HG03066 (cell line): ENCODE results near the gene MAOB.
"Not testable (repeated sequence)": the region's sequence is repeated elsewhere in the genome, so short reads cannot be mapped to it uniquely, and the experiment has no call there.

Experiments
- ATAC-seq: cut with Tn5 transposase; IDR thresholded peaks from one replicate; pipeline ENCODE4 v1.9.1; 2021; ENCODE audit warnings: low read depth; ENCODE audit not compliant: unreplicated experiment

Gene MAOB

GRCh38 chrX:43882294-43882681 lies at the start of gene MAOB:
MAOB (minus strand) TSS chrX:43882450; CDS start chrX:43882299, 151 bp downstream.
- no peak for ATAC-seq

- not testable (repeated sequence) for ATAC-seq
These were observed 39.8 kb upstream of the MAOB start for GRCh38 chrX:43922032-43922431.

DNA sequence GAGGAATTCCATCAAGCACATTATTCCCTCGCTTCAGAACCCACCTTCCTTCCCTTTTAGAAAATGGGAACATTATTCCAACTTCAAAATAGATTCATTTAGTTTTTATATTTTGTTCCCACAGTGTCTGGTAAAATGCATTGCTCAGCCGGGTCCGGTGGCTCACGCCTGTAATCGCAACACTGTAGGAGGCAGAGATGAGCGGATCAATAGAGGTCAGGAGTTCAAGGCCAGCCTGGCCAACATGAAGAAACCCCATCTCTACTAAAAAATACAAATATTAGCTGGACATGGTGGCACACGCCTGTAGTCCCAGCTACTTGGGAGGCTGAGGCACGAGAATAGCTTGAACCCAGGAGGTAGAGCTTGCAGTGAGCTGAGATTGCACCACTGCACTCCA lies 28.5 kb upstream of the MAOB start:
- ATAC-seq = not testable (repeated sequence)

GRCh38 chrX:43910012-43910411 lies 27.8 kb upstream of the MAOB start:
- no peak for ATAC-seq

- ATAC-seq = no peak
These were observed 26.9 kb upstream of the MAOB start for GRCh38 chrX:43909141-43909540.

DNA sequence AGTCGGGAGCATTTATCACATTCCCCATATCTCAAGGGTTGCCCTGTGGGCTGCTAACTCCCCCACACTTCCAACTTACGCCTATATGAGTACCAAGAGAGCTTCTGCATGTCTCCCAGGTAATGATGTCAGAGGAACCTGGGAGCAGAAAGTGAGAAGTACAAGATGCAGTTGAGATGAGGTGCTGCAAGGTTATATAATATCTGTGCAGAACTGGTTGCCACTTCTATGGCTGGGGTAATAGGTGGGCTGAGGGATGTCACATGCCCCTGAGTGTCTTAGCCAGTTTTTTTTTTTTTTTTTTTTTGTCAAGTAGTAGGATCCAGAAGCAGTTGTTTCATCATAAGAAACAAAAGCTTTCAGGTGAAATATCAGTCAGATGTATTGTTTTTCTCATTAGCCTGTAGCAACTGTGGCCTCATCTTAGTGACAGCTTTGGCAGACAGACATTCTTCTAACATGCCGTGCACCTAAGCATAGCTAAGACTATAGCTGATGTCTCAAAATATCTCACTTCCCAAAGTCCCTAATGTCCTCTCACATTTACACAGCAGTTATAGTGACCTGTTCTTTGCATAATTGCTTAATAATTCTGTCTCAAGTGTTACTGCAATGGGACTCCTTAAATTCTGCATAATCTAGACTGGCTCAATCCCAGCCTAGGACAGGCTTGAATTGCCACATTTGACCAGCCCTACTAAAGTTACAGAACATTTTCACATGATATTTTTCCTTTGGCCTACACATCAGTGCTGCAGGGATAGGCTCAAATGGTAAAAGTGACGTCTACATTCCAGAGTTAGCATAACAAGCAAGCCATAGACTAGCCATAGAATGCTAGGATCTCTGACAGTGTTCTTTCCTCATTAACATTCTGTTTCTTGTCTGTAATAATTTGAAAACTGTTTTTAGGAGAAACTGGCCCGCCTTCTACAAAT lies 17.9 kb upstream of the MAOB start:
- no peak for ATAC-seq

DNA sequence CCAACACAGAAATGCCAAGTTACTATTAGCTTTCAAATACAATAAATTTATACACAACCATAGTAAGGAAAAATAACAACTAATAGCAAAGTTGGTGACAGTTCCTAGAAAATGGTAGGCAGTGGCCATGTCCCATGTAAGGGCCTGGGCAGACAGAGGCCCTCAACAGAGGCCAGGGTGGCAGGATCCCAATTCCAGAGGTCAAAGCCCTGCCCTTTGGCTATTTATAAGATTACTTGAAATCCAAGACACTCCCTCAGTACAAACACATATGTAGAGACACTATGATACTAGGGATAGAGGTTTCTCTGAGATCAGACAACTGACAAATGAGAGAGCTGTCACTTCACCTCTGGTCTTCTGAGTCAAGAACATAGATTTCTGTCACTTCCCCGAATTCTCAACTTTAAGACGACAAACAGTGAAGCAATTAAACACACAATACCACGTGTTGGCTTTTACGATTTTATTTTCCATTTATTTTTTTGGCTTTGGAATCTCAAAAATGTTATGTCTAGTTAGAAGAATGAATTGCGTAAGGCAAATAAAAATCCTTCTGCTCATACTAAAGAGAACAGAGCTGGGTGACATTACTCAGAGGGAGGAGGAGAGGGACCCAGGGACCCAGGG lies 16.3 kb upstream of the MAOB start:
- ATAC-seq = no peak

- ATAC-seq = no peak
These were observed 15.0 kb upstream of the MAOB start for GRCh38 chrX:43897290-43897689.

- ATAC-seq = no peak
These were observed 10.2 kb upstream of the MAOB start for GRCh38 chrX:43892336-43892870.

DNA sequence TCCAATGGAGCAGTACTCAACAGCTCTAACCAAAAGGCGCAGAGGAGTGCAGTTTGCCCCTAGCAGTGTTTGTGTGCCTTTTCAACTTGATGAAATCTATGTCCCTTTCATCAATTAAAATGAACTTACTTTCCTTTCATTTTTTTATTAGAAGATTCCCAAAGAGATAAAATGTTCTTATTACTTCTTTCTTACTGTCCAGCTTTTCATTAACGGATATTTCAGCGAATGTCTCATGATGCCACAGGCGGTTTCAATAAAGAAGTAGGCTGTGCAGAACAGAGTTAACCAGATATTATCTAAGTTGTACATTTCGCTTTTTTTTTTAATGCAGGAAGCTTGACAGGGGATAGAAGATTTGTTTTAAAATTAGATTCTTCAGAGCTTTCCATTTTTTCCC lies 3.4 kb upstream of the MAOB start:
- ATAC-seq = no peak

- no peak for ATAC-seq
These were observed 598 bp downstream of the MAOB start for GRCh38 chrX:43881410-43882293.

- ATAC-seq = no peak
These were observed 1.8 kb downstream of the MAOB start for GRCh38 chrX:43880425-43880824.

DNA sequence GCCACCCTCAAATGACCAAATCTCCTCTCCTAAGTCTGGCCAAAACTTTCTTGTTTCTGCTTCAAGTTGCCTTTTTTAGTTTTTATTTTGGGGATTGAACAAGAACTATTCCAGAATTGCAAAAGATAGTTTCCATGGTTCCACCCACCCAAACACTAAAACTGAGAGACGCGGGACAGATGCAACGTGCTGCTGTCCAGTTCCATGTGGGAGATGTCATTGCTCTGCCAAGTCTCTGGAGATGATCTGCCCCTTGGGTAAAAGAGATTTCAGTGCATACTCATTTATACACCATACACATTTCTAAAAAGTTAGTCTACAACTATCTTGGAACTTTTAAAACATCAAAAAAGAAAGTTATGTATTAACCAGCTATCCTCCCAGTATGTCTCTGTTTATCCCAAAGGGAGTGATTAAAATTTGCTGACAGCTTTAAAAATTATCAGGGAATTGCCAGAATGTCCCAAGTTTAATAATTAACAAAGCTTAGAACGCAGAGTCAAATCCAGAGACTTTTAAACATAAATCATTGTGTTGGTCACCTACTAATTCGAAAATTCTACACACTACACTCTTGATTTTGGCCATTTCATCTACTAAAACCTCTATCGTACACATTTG lies 3.2 kb downstream of the MAOB start:
- ATAC-seq = no peak

DNA sequence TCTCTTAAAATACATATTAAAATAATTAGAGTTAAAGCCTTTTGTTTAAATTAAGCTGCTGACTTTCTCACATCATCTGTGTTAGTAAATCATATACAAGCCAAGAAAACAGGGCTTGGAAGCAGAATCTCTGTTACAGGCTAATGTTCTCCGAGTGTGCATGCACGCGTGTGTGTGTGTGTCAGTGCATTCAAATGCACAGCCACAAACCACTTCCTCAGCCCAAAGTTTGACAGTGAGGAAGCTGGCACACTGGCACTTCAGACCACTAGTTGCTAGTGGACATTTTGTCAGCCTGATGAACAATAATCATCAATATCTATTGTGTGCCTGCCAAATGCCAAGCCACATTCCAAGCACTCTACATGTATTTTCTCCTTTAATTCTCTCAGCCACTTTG lies 5.6 kb downstream of the MAOB start:
- ATAC-seq = no peak

GRCh38 chrX:43870758-43871419 lies 11.4 kb downstream of the MAOB start:
- no peak for ATAC-seq

- no peak for ATAC-seq
These were observed 12.2 kb downstream of the MAOB start for GRCh38 chrX:43870011-43870410.

GRCh38 chrX:43868791-43869190 lies 13.5 kb downstream of the MAOB start:
- ATAC-seq = no peak

- no peak for ATAC-seq
These were observed 15.8 kb downstream of the MAOB start for GRCh38 chrX:43866423-43866822.

- no peak for ATAC-seq
These were observed 16.5 kb downstream of the MAOB start for GRCh38 chrX:43865791-43866190.

- ATAC-seq = no peak
These were observed 19.8 kb downstream of the MAOB start for GRCh38 chrX:43862434-43862833.
